NCI-H1694 treated with DMSO at 0.1 percent for 48 hours (cell line): ENCODE data around the gene TDP2.
"Not testable (repeated sequence)": the region's sequence is repeated elsewhere in the genome, so short reads cannot be mapped to it uniquely, and the experiment has no call there.

Experiments used
- DNase-seq: peaks from one replicate; lab custom pipeline; 2025; lab: John Stamatoyannopoulos, UW

TDP2 gene

DNA sequence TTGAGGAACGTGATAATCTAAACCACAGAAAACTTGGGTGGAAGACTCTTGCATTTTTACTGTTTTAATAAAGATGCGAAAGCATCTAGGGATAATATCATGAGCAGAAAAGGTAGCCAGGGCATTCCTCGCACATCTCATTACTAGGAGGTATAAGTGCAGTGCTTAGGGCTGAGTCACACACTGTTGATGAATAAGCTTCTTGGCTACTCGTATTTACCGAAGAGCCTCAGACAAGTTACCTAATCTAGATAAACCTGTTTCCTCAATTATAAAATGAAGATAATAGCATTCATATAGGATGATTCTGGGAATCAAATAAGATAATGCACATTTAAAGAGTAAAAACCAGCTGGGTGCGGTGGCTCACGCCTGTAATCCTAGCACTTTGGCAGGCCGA is 19.9 kb downstream of the TDP2 start:
- DNase-seq: no peak

DNA sequence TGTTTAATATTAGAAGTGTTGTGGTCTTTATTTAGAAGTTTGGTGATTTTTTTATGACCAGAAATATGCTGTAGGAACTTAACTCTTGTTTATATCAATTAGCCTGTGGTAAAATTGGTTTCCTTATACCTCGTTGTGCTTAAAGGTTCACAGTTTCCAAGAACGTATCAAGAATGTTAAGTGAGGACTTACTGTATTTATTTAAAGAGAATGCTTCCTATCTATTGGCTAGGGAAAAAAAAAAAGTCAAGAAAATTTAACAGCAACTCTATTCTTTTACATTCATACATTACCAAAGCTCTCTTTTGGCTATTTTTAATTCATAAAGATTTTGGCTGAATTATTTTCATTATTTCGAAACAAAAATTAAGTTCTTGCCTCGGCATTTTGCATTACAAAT is 22.3 kb downstream of the TDP2 start:
- no peak for DNase-seq

DNA sequence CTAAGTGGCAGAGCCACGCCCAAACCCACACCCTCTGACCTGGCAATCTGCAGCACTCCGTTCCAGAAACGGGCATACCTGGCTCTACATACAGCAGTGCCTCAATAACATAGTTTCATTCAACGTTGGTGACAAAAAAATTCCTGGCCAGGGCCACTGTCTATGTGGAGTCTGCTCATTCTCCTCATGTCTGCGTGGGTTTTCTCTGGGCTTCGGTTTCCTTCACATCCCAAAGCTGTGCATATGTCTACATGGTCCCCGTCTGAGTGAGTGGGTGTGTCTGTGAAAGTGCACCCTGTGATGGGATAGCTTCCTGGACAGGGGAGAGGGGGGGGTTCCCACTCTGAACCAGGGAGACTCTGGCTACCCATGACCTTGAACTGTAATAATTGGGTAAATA is 22.8 kb downstream of the TDP2 start:
- no peak for DNase-seq

DNA sequence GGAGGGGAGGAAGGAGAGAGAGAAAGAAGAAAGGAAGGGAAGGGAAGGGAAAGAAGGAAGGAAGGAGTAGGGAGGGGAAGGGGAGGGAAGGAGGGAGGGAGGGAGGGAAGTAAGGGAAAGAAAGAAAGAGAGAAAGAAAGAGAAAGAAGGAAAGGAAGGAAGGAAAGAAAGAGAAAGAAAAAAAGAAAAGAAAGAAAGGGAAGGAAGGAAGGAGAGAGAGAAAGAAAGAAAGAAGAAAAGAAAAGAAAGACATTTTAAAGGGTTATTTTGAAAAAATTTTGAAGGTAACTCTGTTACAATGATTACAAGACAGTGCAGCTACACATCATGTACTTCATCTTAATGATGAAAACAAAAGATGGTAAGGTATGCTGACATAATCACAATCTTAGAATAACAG is 24.6 kb downstream of the TDP2 start:
- DNase-seq: no peak

DNA sequence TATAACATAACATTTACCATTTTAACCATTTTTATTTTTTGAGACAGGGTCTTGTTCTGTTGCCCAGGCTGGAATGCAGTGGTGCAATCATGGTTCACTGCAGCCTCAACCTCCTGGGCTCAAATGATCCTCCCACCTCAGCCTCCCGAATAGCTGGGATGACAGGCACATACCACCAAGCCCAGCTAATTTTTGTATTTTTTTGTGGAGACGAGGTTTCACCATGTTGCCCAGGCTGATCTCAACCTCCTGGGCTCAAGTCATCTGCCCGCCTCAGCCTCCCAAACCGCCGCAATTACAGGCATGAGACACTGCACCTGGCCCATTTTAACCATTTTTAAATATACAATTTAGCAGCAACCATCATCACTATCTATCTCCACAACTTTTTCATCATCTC is 26.1 kb downstream of the TDP2 start:
- not testable (repeated sequence) for DNase-seq

DNA sequence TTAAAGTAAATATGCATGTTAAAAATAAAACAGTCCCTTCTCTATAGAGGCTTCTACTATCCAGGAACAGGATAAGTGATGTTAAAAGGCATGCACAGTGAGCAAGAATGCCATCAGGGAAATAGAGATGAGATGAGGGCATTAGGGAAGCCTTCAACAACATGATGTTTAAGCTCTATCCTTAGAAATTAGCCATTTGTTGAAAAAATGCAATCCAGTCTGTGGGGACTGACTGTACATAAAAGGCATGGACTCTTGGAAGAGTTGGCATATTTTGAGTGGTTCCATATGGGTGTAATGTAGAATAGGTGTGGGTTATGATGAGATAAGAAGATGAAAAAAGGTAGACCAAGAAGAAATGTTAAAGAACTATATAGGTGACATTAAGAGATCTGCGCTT is 26.5 kb downstream of the TDP2 start:
- no peak for DNase-seq

DNA sequence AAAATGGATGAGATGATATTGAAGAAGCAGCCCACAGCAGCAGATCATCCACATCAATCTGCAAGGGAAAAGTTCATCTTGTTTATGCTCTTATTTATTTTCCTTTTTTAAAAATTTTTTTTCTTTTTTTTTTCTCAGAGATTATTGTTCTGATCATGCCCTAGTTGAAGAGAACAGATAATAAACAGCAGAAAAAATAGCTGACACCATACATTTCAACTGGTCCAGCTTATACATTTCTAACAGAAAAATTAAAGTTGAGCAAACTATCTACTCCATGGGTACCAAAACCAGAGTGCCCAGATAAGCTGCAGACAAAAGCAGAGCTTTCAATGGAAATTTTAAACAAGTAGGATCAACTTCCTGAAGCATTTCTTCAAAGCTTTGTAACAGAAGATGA is 30.0 kb downstream of the TDP2 start:
- no peak for DNase-seq

DNA sequence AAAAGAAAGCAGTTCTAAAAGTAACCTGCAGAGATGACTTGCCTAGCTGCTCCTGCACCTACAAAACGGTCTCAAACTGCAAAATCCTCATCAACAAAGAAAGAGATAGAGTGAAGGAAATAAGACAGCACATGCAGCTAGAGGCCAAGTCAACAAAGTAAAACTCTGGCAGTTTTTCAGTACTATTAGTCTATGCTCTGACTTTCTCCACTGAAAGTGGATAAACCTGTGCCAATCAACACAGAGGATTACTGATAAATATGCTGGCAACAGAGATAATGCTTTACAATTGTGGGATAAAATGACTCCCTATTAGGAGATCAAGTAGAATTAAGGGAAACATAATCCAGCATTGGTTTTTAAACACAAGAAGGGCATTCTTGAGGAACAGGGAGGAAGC is 34.1 kb downstream of the TDP2 start:
- DNase-seq: no peak

DNA sequence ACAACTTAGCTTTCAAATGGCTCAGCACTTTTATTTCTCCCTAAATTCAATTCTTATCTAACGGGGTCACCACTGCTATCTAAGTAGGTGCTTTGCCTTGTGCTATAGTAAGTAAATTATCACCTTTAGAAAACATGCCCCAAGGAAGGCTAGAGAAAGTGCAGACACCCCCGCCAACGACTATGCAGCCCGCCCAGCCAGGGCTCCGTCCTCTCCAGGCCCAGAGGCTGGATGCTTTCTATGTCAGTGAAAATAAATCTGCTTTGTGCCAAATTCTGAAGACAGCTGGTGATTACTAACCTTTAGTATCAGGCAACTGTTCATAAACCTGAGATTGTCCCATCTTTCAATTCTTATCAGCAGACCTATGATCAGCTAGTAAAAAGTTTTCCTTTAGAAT is 35.0 kb downstream of the TDP2 start:
- DNase-seq: no peak

DNA sequence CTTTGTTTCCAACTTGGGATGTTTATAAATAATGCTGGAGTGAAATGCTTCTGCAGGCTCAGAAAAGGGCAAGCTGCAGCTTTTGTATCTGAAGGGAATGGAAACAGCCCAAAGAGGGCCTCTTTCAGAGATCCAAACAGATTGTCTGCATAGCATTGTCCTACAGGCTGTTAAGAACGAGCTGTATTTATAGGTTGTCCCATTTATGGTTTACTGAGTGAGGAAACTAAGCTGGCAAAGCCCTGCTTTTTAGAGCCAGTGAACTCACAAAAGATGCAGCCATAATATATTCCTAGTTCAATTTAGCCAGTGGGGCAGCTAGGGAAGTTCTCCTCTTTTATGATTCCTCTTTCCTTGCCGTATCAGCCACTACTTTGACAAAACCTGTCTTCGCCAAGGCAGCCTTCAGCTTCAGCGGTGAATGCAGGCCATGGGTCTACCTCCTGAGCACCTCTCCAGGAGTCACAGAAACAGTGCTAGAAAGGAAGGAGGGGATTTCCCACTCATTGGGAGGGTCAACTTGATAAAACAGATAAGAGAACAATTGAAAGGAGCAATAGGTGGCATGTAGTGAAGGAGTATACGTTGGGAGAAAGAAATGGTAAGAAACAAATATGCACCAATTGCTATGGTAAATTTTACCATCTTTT is 35.7 kb downstream of the TDP2 start:
- DNase-seq: no peak

DNA sequence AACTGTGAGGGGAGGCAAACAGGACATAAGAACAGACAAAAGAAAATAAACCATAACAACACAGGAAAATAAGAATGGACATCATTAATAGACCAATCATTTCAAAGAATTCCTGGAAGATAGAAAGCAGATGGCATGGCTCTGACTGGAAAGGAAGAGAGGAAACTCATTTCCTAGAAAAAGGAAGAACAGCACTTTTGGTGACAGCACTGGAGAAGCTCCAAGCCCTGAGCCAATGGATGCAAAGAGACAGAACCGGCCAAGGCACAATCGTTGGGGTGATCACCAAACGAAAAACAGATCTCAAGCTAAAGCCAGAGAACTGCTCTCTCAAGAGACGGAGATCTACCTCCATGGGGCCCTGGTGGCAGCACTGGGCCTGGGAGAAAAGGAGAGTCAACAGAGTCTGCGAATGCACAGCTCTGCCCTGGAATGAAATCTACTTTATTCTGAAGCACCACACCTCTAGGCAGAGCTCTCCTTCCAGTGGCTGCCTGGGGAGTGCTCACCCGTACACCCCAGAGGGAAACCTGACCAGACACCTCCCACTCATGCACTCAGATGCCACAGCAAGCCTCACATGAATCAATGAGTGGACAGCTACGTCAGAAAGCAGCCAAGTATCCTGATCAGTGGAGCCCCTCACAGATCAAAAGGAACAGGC is 44.9 kb downstream of the TDP2 start:
- DNase-seq: no peak

DNA sequence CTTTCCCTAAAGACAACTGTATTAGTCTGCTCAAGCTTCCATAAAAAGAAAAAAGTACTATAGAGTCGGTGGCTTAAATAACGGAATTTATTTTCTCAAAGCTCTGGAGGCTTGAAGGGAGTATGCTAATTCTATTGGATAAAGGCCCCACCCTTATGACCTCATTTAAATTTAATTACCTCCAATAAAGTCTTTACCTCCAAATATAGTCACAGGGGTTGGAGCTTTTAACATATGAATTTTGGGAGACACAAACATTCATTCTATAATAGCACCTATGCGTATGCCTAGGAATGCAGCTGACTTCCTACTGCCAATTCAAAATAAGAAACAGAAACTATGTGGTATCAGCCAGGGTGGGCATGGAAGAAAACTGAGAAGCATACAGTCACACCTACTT is 46.1 kb downstream of the TDP2 start:
- DNase-seq: no peak

DNA sequence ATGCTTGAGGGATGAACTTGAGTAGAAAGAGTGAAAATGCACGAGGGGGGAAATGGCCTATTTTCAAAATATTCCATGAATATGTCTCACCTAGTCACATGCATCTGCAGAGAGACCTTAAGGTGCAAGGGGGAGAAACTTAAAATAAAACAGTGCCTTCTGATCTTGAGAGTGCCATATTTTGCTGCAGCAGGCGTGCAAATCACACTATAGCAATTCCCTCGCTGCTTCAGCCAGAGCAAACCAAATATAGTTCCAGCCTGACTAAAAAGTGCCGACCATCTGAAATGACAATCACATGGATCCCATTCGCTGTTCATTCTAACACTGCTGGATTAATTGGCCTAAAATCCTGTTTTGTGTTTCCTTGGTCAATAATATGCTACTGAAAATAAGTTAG is 47.0 kb downstream of the TDP2 start:
- DNase-seq: no peak

DNA sequence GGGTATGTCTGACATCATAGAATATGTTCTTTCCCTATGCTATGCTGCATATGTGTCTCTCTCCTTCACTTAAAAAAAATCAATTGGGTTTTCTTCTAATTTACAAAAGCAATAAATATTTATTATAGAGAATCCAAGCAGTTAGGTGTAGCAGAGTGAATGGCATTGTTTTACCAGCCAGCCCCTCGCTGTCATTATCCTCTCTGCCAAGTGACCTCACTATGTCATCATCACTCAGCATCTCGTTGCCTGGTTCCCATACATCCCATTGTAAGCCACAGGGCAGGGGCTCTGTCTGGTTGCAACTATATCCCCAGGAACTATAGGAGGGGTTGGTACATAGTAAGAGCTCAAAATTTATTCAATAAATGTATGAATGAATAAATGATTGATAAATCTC is 52.1 kb downstream of the TDP2 start:
- no peak for DNase-seq

DNA sequence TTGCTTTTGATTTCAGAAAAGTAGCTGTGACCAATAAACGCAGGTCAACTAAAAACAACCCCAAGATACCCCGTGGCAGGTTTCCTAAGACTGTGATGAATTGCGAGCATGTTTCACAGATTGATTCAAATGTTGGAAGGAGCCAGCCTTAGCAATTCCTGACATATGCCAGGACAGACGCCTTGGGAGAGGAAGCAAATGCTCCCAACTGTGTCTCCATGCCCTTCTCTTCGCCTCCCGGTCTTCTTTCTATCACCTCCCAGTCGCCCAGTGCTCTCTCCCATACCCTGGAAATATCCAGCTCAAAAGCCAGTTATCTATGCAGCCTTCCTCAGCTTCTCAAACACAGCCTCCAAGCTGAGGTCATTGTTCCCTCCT is 52.7 kb downstream of the TDP2 start:
- no peak for DNase-seq

DNA sequence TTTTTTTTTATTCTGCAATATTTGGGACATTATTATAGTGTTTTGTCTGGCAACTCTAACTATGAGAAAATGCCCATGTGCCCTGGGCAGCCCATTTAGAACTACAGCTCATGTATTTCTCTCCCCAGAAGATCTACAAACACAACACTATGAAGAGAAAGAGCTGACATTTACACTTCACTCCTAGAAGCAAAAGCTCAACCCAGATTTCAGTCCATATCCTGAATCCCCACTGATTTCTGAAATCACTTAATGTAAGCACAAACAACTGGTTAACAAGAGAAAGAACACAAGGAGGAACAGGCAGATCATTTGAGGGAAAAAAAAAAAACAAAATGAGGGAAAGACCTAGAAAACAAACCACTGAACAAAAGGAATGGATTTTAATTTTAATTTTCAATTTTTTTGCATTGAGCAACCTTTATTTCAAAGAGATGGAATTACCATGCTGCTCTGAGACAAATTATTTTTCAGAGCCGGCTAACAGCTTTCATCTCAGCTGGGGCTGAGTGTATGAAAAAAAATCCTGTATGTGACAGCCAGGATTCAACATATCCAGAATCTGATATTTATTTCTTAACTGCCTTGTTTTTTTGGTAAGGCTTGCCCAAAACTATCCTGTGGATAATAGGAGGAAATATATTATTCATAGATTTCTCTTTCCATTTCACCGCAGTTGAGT is 53.2 kb downstream of the TDP2 start:
- no peak for DNase-seq

DNA sequence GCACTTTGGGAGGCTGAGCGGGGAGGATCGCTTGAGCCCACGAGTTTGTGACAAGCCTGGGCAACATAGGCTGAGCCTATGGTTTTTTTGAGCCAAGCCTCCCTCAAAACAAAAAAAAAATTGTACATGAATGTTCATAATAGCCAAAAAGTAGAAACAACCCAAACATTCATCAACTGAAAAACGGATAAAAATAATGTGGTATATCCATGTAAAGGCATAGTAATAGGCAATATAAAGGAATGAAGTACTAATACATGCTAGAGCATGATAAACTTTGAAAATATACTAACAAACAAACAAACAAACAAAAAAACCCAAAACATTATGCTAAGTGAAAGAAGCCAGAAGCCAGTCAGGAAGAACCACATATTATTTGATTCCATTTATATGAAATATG is 56.0 kb downstream of the TDP2 start:
- DNase-seq: no peak

DNA sequence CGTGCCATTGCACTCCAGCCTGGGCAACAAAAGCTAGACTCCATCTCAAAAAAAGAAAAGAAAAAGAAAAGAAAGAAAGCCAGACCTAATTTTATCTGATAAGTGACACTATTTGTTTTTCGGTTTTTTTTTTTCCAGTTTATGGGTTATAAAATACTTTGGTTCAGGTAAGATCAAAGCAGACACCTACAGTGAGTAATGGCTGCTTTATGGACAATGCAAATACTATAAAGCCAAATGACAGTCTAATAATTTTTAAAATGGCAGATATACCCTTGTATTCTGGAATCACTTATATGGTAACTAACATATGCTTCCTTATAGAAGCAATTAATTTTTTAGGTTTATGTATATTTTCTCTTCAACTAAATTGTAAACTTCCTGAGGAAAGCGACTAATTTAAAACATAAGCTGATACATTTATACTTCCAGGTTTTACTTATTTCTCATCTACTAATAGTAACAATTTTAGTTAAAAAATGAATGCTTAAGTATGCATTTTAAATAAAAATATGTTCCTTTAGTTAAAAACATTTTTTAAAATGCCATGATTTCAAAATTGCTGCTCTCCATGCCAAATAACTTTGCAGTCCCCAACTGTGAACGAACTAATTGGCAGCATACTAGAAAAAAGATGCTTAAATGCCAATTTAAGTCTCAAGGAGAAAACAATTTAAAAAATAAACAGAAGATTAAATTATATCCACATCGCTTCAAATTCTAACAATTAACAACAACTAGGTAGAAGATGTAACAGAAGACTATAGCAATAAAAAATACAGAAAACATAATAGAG is 59.2 kb downstream of the TDP2 start:
- DNase-seq: no peak

DNA sequence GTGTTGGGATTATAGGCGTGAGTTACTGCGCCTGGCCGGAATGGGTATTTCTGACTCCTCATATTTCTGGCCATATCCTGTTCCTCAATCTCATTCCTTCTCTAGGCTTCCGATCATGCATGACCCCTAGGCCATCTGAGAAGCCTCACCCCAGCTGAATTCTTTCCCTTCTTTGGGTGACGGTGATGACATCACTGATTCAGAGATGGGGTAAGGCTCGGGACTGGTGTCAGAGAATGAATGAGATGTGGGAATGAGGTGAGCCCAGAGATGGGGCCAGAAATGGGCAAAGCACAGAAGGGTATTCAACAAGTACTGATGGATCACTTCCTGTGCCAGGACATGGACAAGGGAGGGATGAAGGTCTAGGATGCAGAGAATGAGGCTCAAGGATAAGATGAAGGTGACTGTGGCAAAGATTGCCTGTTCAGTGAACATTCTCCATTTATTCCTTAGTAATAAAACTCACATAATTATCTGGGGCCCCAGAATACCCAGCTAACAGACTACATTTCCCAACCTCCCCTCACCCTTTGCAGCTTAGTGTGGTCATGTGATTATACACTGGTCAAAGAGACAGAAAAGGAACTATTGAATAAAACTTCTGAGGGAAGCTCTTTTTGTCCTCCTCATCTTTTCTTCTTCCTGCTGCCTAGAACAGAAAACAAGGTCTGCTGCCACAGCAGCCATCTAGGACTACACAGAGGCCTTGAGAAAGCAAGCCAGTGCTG is 60.3 kb downstream of the TDP2 start:
- DNase-seq: no peak

DNA sequence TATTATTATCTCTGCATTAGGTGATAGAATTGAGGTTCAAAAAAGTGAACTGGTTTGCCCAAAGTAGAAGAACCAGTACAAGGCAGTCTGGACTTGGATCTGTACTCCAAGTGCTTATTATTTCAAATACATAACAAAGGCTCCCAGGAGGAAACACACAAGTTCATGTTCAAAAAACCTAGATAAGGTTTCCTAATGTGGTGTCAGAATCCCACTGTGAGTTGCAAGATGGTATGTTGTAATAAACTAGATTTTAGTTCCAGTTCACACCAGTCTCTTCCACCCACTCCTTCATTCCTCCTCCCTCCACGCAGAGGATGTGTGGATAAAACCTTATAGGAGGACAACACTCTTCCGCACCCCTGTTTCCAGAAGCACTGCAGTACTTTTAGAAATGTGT is 63.5 kb downstream of the TDP2 start:
- DNase-seq: no peak

DNA sequence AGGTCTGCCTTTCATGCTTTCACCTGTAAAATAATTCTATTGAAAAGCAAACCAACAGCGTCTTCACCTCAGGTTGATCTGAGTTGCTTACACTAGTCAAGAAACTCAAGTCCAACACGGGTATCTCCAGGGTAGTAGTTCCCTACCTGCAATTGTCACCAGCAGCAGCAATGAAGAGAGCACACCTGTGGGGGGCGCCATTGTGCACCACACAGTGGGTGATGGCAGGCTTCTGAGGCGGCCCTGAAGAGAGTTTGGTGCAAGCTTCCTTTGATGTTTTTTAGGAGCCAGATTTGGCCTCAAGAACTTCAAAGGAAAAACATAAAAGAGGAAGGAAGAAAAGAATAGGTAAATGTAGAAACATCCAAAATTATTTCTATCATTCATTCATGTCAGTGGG is 65.8 kb downstream of the TDP2 start:
- DNase-seq: no peak
